WTC11 (cell line): Measurements from ENCODE around the gene MBNL1. TPM values are rescaled to one million over a fixed set of nuclear protein-coding genes. Genes with fewer than 3 reads are reported as not detected.

Experiments used
- ATAC-seq: fragments of 200-7000 bp; cut with Tn5 transposase; 2 replicates; pipeline ENCODE4 v1.10.0; 2021; ENCODE audit warnings: mild to moderate bottlenecking, moderate library complexity
- CTCF ChIA-PET: fragments of 300-600 bp; sonication (Branson Sonifier 250); formaldehyde crosslinking; loops from one replicate; lab custom pipeline; 2021; ENCODE audit warnings: antibody characterized with exemption; lab: Charles Lee
- POLR2A ChIA-PET: fragments of 350-600 bp; sonication (Branson Sonifier 250); formaldehyde crosslinking; loops from one replicate; lab custom pipeline; 2021; ENCODE audit warnings: antibody characterized with exemption; lab: Charles Lee
- DNase-seq: peaks from one replicate; pipeline ENCODE4 v3.0.0; 2021; ENCODE audit warnings: low spot score
- H3K27ac Mint-ChIP-seq: 2 replicates; pipeline ENCODE4 v1.8.0; 2021; ENCODE audit warnings: mixed read lengths
- H3K27me3 Mint-ChIP-seq: 2 replicates; pipeline ENCODE4 v1.8.0; 2021; ENCODE audit warnings: low read depth, mild to moderate bottlenecking, moderate library complexity, mixed read lengths
- H3K36me3 Mint-ChIP-seq: 2 replicates; pipeline ENCODE4 v1.8.0; 2021; ENCODE audit warnings: mixed read lengths
- H3K4me1 Mint-ChIP-seq: 2 replicates; pipeline ENCODE4 v1.8.0; 2022; ENCODE audit warnings: mixed read lengths
- H3K4me3 Mint-ChIP-seq: 2 replicates; pipeline ENCODE4 v1.8.0; 2021; ENCODE audit warnings: mild to moderate bottlenecking, moderate library complexity, mixed read lengths
- H3K9me3 Mint-ChIP-seq: 2 replicates; pipeline ENCODE4 v1.8.0; 2021; ENCODE audit warnings: mixed read lengths
- ATF6 ChIP-seq: sonication (generic); formaldehyde crosslinking; IDR thresholded peaks from 2 replicates; pipeline ENCODE4 v1.8.1; 2023; ENCODE audit warnings: mild to moderate bottlenecking, missing genetic modification reagents
- E2F1 ChIP-seq: sonication (generic); formaldehyde crosslinking; IDR thresholded peaks from 2 replicates; pipeline ENCODE4 v1.8.0; 2022; ENCODE audit warnings: mild to moderate bottlenecking, missing genetic modification reagents
- ESRRA ChIP-seq: sonication (generic); formaldehyde crosslinking; IDR thresholded peaks from 2 replicates; pipeline ENCODE4 v1.8.1; 2022; ENCODE audit warnings: mild to moderate bottlenecking, missing genetic modification reagents, borderline replicate concordance
- FOXP1 ChIP-seq: sonication (generic); formaldehyde crosslinking; IDR thresholded peaks from 2 replicates; pipeline ENCODE4 v1.8.0; 2022; ENCODE audit warnings: missing genetic modification reagents, mild to moderate bottlenecking, moderate library complexity, borderline replicate concordance
- GRHL2 ChIP-seq: fragments of 250-450 bp; sonication (Bioruptor Pico); IDR thresholded peaks from 2 replicates; pipeline ENCODE4 v1.8.0; 2022; ENCODE audit warnings: mild to moderate bottlenecking, moderate library complexity; ENCODE audit not compliant: insufficient replicate concordance, severe bottlenecking
- HMGA2 ChIP-seq: fragments of 250-450 bp; sonication (Bioruptor Pico); IDR thresholded peaks from 2 replicates; pipeline ENCODE4 v1.4.0; 2021; ENCODE audit warnings: mild to moderate bottlenecking, moderate library complexity
- NR2C2 ChIP-seq: sonication (generic); formaldehyde crosslinking; IDR thresholded peaks from 2 replicates; pipeline ENCODE4 v1.8.0; 2022; ENCODE audit warnings: mild to moderate bottlenecking, missing genetic modification reagents
- PRDM15 ChIP-seq: sonication (generic); formaldehyde crosslinking; IDR thresholded peaks from 2 replicates; pipeline ENCODE4 v1.8.0; 2022; ENCODE audit warnings: missing genetic modification reagents
- RORB ChIP-seq: fragments of 250-450 bp; sonication (Bioruptor Pico); IDR thresholded peaks from 2 replicates; pipeline ENCODE4 v1.9.0; 2021; ENCODE audit warnings: mild to moderate bottlenecking
- SMAD4 ChIP-seq: sonication (generic); formaldehyde crosslinking; IDR thresholded peaks from 2 replicates; pipeline ENCODE4 v1.8.0; 2022; ENCODE audit warnings: mild to moderate bottlenecking, missing genetic modification reagents
- ZNF121 ChIP-seq: sonication (generic); formaldehyde crosslinking; IDR thresholded peaks from 2 replicates; pipeline ENCODE4 v1.8.0; 2023; ENCODE audit warnings: missing genetic modification reagents
- ZNF138 ChIP-seq: sonication (generic); formaldehyde crosslinking; conservative IDR thresholded peaks from 2 replicates; pipeline ENCODE4 v1.8.1; 2022; ENCODE audit warnings: mild to moderate bottlenecking, moderate library complexity, missing genetic modification reagents
- total RNA-seq: library from RNA; stranded (reverse); gene quantifications from 3 replicates; pipeline ENCODE4 v1.2.3, GENCODE V29; 2021
- TF ChIP-seq, protein P1 (sequence below): sonication (generic); formaldehyde crosslinking; IDR thresholded peaks from 2 replicates; pipeline ENCODE4 v1.8.1; 2023; ENCODE audit warnings: mild to moderate bottlenecking, missing genetic modification reagents, borderline replicate concordance
- TF ChIP-seq, protein P2 (sequence below): sonication (generic); formaldehyde crosslinking; IDR thresholded peaks from 2 replicates; pipeline ENCODE4 v1.8.1; 2022; ENCODE audit warnings: mild to moderate bottlenecking, missing genetic modification reagents, moderate library complexity, borderline replicate concordance
- TF ChIP-seq, protein P3 (sequence below): fragments of 250-450 bp; sonication (Bioruptor Pico); IDR thresholded peaks from 2 replicates; pipeline ENCODE4 v2.1.2; 2022; ENCODE audit warnings: mild to moderate bottlenecking, moderate library complexity

MBNL1 gene
- total RNA-seq, 1 experiment from 2014 or later: 20.4 TPM

DNA sequence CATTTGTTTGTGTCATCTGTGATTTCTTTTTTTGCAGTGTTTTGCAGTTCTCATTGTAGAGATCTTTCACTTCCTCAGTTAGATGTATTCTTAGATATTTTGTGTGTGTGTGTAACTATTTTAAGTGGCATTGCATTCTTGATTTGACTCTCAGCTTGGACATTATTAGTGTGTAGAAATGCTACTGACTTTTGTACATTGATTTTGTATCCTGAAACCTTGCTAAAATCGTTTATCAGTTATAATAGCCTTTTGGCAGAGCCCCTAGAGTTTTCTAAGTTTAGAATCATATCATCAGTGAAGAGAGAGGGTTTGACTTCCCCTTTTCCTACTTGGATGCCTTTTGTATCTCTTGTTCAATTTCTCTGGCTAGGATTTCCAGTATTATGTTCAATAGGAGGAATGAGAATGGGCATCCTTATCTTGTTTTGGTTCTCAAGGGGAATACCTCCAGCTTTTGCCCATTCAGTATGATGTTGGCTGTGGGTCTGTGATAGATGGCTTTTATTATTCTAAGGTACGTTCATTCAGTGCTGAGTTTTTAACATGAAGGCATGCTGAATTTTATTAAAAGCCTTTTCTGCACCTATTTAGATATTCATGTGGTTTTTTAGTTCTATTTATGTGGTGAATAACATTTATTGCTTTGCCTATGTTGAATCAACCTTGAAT lies 211.7 kb downstream of the MBNL1 start:
- no peak overlapping the region for H3K27ac Mint-ChIP-seq
- TF ChIP-seq E2F1 (CRISPR knock-in tag): no peak
- TF ChIP-seq ATF6 (CRISPR knock-in tag): no peak
- no peak for TF ChIP-seq FOXP1
- TF ChIP-seq, protein P1, sequence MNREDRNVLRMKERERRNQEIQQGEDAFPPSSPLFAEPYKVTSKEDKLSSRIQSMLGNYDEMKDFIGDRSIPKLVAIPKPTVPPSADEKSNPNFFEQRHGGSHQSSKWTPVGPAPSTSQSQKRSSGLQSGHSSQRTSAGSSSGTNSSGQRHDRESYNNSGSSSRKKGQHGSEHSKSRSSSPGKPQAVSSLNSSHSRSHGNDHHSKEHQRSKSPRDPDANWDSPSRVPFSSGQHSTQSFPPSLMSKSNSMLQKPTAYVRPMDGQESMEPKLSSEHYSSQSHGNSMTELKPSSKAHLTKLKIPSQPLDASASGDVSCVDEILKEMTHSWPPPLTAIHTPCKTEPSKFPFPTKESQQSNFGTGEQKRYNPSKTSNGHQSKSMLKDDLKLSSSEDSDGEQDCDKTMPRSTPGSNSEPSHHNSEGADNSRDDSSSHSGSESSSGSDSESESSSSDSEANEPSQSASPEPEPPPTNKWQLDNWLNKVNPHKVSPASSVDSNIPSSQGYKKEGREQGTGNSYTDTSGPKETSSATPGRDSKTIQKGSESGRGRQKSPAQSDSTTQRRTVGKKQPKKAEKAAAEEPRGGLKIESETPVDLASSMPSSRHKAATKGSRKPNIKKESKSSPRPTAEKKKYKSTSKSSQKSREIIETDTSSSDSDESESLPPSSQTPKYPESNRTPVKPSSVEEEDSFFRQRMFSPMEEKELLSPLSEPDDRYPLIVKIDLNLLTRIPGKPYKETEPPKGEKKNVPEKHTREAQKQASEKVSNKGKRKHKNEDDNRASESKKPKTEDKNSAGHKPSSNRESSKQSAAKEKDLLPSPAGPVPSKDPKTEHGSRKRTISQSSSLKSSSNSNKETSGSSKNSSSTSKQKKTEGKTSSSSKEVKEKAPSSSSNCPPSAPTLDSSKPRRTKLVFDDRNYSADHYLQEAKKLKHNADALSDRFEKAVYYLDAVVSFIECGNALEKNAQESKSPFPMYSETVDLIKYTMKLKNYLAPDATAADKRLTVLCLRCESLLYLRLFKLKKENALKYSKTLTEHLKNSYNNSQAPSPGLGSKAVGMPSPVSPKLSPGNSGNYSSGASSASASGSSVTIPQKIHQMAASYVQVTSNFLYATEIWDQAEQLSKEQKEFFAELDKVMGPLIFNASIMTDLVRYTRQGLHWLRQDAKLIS (CRISPR knock-in tag): no peak
- TF ChIP-seq, protein P2, sequence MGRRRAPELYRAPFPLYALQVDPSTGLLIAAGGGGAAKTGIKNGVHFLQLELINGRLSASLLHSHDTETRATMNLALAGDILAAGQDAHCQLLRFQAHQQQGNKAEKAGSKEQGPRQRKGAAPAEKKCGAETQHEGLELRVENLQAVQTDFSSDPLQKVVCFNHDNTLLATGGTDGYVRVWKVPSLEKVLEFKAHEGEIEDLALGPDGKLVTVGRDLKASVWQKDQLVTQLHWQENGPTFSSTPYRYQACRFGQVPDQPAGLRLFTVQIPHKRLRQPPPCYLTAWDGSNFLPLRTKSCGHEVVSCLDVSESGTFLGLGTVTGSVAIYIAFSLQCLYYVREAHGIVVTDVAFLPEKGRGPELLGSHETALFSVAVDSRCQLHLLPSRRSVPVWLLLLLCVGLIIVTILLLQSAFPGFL (CRISPR knock-in tag): no peak
- TF ChIP-seq ZNF121: no peak
- no peak for TF ChIP-seq ZNF138 (CRISPR knock-in tag)
- no peak for TF ChIP-seq SMAD4 (CRISPR knock-in tag)
- no peak for TF ChIP-seq GRHL2
- TF ChIP-seq HMGA2 (CRISPR knock-in tag): no peak
- no peak for TF ChIP-seq RORB
- no peak for DNase-seq
- no peak overlapping the region for H3K4me3 Mint-ChIP-seq
- ChIA-PET POLR2A (no interaction called here), CTCF (interaction anchor here (1.4 kb wide), 1 partner anchor 8 kb away, joined by 3 read pairs; no protein-coding TSS in a partner anchor)
- no peaks in the 10 kb centered on the region for H3K27me3 Mint-ChIP-seq
- H3K36me3 Mint-ChIP-seq: peaks cover 18% of the 10 kb centered on the region
- no peak for ATAC-seq
- H3K9me3 Mint-ChIP-seq: peaks cover 52% of the 10 kb centered on the region
- H3K4me1 Mint-ChIP-seq: no peaks in the 10 kb centered on the region

DNA sequence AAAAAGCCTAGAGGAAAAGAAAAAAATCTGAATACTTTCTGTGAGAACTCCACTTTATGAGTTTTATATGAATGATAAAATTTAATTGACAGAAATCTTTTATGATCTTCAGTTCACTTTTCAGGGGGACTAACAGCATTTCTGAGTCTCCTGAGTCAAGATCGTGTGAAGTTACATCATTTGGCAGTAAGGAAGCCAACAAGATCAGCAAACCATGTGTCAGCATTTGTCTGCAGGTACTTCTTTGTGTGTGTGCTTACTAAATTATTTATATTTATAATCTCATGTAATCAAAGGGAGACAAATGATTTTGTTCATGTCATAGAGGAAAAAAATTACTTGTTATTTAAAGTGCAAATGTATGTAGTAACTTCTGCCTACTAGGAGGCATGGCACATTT lies 217.6 kb downstream of the MBNL1 start:
- H3K4me3 Mint-ChIP-seq: no peak overlapping the region
- H3K9me3 Mint-ChIP-seq: peaks cover 30% of the 10 kb centered on the region
- H3K4me1 Mint-ChIP-seq: no peaks in the 10 kb centered on the region
- H3K36me3 Mint-ChIP-seq: peaks cover 18% of the 10 kb centered on the region
- H3K27me3 Mint-ChIP-seq: no peaks in the 10 kb centered on the region
- no peak overlapping the region for H3K27ac Mint-ChIP-seq
- ATAC-seq (no peak), DNase-seq (no peak)
- ChIA-PET POLR2A (no interaction called here), CTCF (no interaction called here)
- TF ChIP-seq, protein P3, sequence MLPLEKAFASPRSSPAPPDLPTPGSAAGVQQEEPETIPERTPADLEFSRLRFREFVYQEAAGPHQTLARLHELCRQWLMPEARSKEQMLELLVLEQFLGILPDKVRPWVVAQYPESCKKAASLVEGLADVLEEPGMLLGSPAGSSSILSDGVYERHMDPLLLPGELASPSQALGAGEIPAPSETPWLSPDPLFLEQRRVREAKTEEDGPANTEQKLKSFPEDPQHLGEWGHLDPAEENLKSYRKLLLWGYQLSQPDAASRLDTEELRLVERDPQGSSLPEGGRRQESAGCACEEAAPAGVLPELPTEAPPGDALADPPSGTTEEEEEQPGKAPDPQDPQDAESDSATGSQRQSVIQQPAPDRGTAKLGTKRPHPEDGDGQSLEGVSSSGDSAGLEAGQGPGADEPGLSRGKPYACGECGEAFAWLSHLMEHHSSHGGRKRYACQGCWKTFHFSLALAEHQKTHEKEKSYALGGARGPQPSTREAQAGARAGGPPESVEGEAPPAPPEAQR (CRISPR knock-in tag): no peak
- TF ChIP-seq GRHL2: no peak
- no peak for TF ChIP-seq ESRRA (CRISPR knock-in tag)
- TF ChIP-seq HMGA2 (CRISPR knock-in tag): no peak
- TF ChIP-seq PRDM15 (CRISPR knock-in tag): no peak
- TF ChIP-seq NR2C2: no peak
